BLaER1 (cell line): ENCODE measurements around the gene SMIM43.
A peak's percentile ranks its signal among the peaks of the same experiment; 100 is the strongest.
"Not testable (repeated sequence)": the region's sequence is repeated elsewhere in the genome, so short reads cannot be mapped to it uniquely, and the experiment has no call there.

ENCODE experiments used
- H3K27ac ChIP-seq: shearing (Covaris generic); formaldehyde crosslinking; 2 replicates; pipeline ENCODE4 v1.8.1; 2022
- H3K27me3 ChIP-seq: shearing (Covaris generic); formaldehyde crosslinking; 2 replicates; pipeline ENCODE4 v1.8.1; 2022
- H3K36me3 ChIP-seq: shearing (Covaris generic); formaldehyde crosslinking; 2 replicates; pipeline ENCODE4 v1.8.1; 2022
- H3K4me1 ChIP-seq: shearing (Covaris generic); formaldehyde crosslinking; 2 replicates; pipeline ENCODE4 v1.8.1; 2022
- H3K4me2 ChIP-seq: shearing (Covaris generic); formaldehyde crosslinking; 2 replicates; pipeline ENCODE4 v1.8.1; 2022
- H3K4me3 ChIP-seq: shearing (Covaris generic); formaldehyde crosslinking; 2 replicates; pipeline ENCODE4 v1.8.1; 2022
- H3K9ac ChIP-seq: shearing (Covaris generic); formaldehyde crosslinking; 2 replicates; pipeline ENCODE4 v1.8.1; 2022
- H3K9me3 ChIP-seq: shearing (Covaris generic); formaldehyde crosslinking; 2 replicates; pipeline ENCODE4 v1.8.1; 2022
- H4K20me1 ChIP-seq: shearing (Covaris generic); formaldehyde crosslinking; 2 replicates; pipeline ENCODE4 v1.8.1; 2022
- Cebpa-rat ChIP-seq: shearing (Covaris generic); IDR thresholded peaks from 2 replicates; pipeline ENCODE4 v1.8.1; 2022

Gene SMIM43

DNA sequence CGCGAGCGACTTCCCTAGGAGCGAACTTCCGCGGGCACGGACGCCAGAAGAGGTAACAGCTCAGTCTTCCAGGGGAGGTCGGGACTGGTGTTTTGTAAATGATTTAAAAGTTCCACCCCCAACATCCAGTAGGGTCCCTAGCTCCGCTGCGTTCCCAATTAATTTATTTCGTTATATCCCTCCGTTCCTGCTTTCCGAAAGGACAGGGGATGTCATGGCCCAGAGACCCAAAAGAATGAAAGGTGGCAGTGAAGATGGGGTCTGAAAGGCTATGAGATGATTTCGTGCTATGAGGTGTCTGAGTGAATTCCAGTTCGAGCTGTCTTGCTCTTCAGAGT, 373 bp upstream of the SMIM43 start:
- Histone ChIP-seq H3K27ac (no peak overlapping the region), H3K4me1 (no peaks in the 10 kb centered on the region), H3K27me3 (no peaks in the 10 kb centered on the region), H3K36me3 (no peaks in the 10 kb centered on the region), H3K4me2 (no peak overlapping the region), H4K20me1 (no peaks in the 10 kb centered on the region), H3K9me3 (peaks cover 16% of the 10 kb centered on the region), H3K9ac (no peak overlapping the region), H3K4me3 (no peak overlapping the region)
- no peak for TF ChIP-seq Cebpa-rat

GRCh38 chr4:121764303-121764701, 662 bp downstream of the SMIM43 start:
- H3K27ac ChIP-seq, result no peak overlapping the region
- H3K4me1 ChIP-seq, result no peaks in the 10 kb centered on the region
- H3K9ac ChIP-seq, result no peak overlapping the region
- no peaks in the 10 kb centered on the region for H4K20me1 ChIP-seq
- H3K27me3 ChIP-seq, result no peaks in the 10 kb centered on the region
- no peaks in the 10 kb centered on the region for H3K36me3 ChIP-seq
- no peak overlapping the region for H3K4me2 ChIP-seq
- H3K4me3 ChIP-seq, result no peak overlapping the region
- no peak for TF ChIP-seq Cebpa-rat
- H3K9me3 ChIP-seq, result peaks cover 16% of the 10 kb centered on the region

- no peaks in the 10 kb centered on the region for H3K4me1 ChIP-seq
- H4K20me1 ChIP-seq, result no peaks in the 10 kb centered on the region
- no peak for TF ChIP-seq Cebpa-rat
Observed at GRCh38 chr4:121760205-121760604, 4.8 kb downstream of the SMIM43 start.

GRCh38 chr4:121758925-121759568, 5.9 kb downstream of the SMIM43 start:
- TF ChIP-seq Cebpa-rat, result no peak
- no peaks in the 10 kb centered on the region for H3K36me3 ChIP-seq
- H3K27ac ChIP-seq, result no peak overlapping the region
- no peaks in the 10 kb centered on the region for H4K20me1 ChIP-seq
- no peaks in the 10 kb centered on the region for H3K27me3 ChIP-seq
- H3K4me3 ChIP-seq, result no peak overlapping the region
- H3K9ac ChIP-seq, result no peak overlapping the region
- no peak overlapping the region for H3K4me2 ChIP-seq
- H3K9me3 ChIP-seq, result 0 out of 2 replicates have a peak, but pooled peaks cover 2% of the 10 kb centered on the region
- no peaks in the 10 kb centered on the region for H3K4me1 ChIP-seq

More at GRCh38 chr4:121760205-121760604, 4.8 kb downstream of the SMIM43 start:
- no peak overlapping the region for H3K9ac ChIP-seq
- H3K4me3 ChIP-seq, result no peak overlapping the region
- H3K9me3 ChIP-seq, result peaks cover 13% of the 10 kb centered on the region
- H3K4me2 ChIP-seq, result no peak overlapping the region
- no peaks in the 10 kb centered on the region for H3K27me3 ChIP-seq
- no peaks in the 10 kb centered on the region for H3K36me3 ChIP-seq
- no peak overlapping the region for H3K27ac ChIP-seq

- not testable (repeated sequence) for H3K9me3 ChIP-seq, H3K27ac ChIP-seq, H4K20me1 ChIP-seq, H3K4me3 ChIP-seq, H3K9ac ChIP-seq, H3K4me1 ChIP-seq, H3K27me3 ChIP-seq, H3K4me2 ChIP-seq, H3K36me3 ChIP-seq
Observed at GRCh38 chr4:121752142-121752541, 12.8 kb downstream of the SMIM43 start.

DNA sequence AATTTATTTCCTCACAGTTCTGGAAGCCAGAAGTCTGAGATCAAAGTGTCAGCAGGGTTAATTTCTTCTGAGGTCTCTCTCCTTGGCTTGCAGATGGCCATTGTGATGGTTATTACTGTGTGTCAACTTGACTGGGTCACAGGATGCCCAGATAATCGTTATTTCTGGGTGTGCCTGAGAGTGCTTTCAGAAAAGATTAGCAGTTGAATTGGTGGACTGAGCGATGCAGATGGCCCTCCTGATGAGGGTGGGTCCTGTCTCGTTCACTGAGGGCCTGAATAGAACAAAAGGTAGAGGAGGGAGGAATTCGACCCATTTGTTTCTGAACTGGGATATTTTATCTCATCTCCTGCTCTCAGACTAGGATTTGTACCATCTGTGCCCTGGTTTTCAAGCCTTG, 15.7 kb downstream of the SMIM43 start:
- H3K4me2 ChIP-seq, result no peak overlapping the region
- no peaks in the 10 kb centered on the region for H3K27me3 ChIP-seq
- no peaks in the 10 kb centered on the region for H3K9me3 ChIP-seq
- no peak overlapping the region for H3K9ac ChIP-seq
- H4K20me1 ChIP-seq, result no peaks in the 10 kb centered on the region
- no peaks in the 10 kb centered on the region for H3K36me3 ChIP-seq
- no peak for TF ChIP-seq Cebpa-rat
- H3K4me3 ChIP-seq, result no peak overlapping the region
- H3K27ac ChIP-seq, result no peak overlapping the region
- H3K4me1 ChIP-seq, result no peaks in the 10 kb centered on the region

- Histone ChIP-seq H3K36me3 (no peaks in the 10 kb centered on the region), H3K27me3 (no peaks in the 10 kb centered on the region), H3K4me1 (peaks cover 9% of the 10 kb centered on the region), H3K9ac (no peak overlapping the region), H4K20me1 (no peaks in the 10 kb centered on the region), H3K4me2 (no peak overlapping the region), H3K9me3 (no peaks in the 10 kb centered on the region), H3K4me3 (no peak overlapping the region), H3K27ac (no peak overlapping the region)
- TF ChIP-seq Cebpa-rat, result no peak
Observed at GRCh38 chr4:121742794-121743193, 22.2 kb downstream of the SMIM43 start.

GRCh38 chr4:121741751-121742150, 23.2 kb downstream of the SMIM43 start:
- no peak overlapping the region for H3K4me3 ChIP-seq
- no peaks in the 10 kb centered on the region for H4K20me1 ChIP-seq
- H3K4me1 ChIP-seq, result peaks cover 9% of the 10 kb centered on the region
- H3K9ac ChIP-seq, result no peak overlapping the region
- no peaks in the 10 kb centered on the region for H3K36me3 ChIP-seq
- no peak overlapping the region for H3K4me2 ChIP-seq
- H3K27me3 ChIP-seq, result no peaks in the 10 kb centered on the region
- no peaks in the 10 kb centered on the region for H3K9me3 ChIP-seq
- no peak overlapping the region for H3K27ac ChIP-seq
- TF ChIP-seq Cebpa-rat, result no peak

GRCh38 chr4:121740796-121741409, 24.1 kb downstream of the SMIM43 start:
- no peak for TF ChIP-seq Cebpa-rat
- H3K4me1 ChIP-seq, result peaks cover 9% of the 10 kb centered on the region
- H3K36me3 ChIP-seq, result no peaks in the 10 kb centered on the region
- no peaks in the 10 kb centered on the region for H3K27me3 ChIP-seq
- H3K9me3 ChIP-seq, result no peaks in the 10 kb centered on the region
- H3K9ac ChIP-seq, result no peak overlapping the region
- H3K4me3 ChIP-seq, result no peak overlapping the region
- H4K20me1 ChIP-seq, result no peaks in the 10 kb centered on the region
- H3K4me2 ChIP-seq, result no peak overlapping the region
- no peak overlapping the region for H3K27ac ChIP-seq

DNA sequence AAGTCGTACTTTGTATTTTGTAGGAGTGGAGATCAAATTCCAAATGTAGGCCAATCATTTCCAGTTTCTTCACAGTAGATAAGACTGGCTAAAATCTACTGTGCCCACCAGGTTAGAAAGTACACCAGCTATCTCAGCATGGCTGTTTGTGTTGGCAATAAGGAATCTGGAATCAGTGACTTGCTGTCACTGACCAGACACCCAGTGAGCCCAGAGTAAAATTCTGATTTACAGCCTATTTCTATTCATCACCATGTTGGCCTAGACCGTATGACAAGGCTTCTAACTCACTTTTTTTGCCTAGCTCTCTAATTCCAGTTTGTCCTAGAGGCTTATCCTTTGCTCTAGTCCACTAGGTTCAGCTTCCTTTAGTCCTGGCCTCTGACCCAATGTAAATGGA, 25.4 kb downstream of the SMIM43 start:
- H3K27ac ChIP-seq, result no peak overlapping the region
- 0 out of 2 replicates have a peak overlapping the region, but pooled peaks have one; percentile 20 for H3K4me2 ChIP-seq
- H4K20me1 ChIP-seq, result no peaks in the 10 kb centered on the region
- H3K9me3 ChIP-seq, result no peaks in the 10 kb centered on the region
- no peak for TF ChIP-seq Cebpa-rat
- no peaks in the 10 kb centered on the region for H3K36me3 ChIP-seq
- H3K27me3 ChIP-seq, result no peaks in the 10 kb centered on the region
- H3K4me3 ChIP-seq, result no peak overlapping the region
- no peak overlapping the region for H3K9ac ChIP-seq
- H3K4me1 ChIP-seq, result peaks cover 9% of the 10 kb centered on the region
